ENCODE measurements around the gene SLC30A3.

SLC30A3 gene

GRCh38 chr2:27205206-27205605 lies 57.6 kb downstream of the SLC30A3 start:
- DNase-seq (ENCODE audit: low spot score), result no peak

- no peak for DNase-seq (ENCODE audit: low spot score)
Observed at GRCh38 chr2:27204566-27204965, 58.3 kb downstream of the SLC30A3 start.

- no peak for DNase-seq (ENCODE audit: low spot score)
Observed at GRCh38 chr2:27203741-27204140, 59.1 kb downstream of the SLC30A3 start.

All from kidney tubule cell (primary cell).